ENCODE measurements around the gene ZKSCAN3. TPM values are rescaled to one million over a fixed set of nuclear protein-coding genes. Genes with fewer than 3 reads are reported as not detected.
"Not testable (repeated sequence)": the region's sequence is repeated elsewhere in the genome, so short reads cannot be mapped to it uniquely, and the experiment has no call there.

The ZKSCAN3 gene
- total and polyA plus RNA-seq, 7 experiments from 2014 or later = 3.0 to 13.2 (median 4.8) TPM

- Mint-ChIP-seq H3K27ac (peak overlapping the region in 4 of 9 donors; percentile 21 to 70 (median 55)), H3K36me3 (peaks cover 0 to 14% (median 0%) of the 10 kb centered on the region in 5 donors)
- POLR2A ChIA-PET = interaction anchor here (1.2 to 1.5 kb wide), 3 partner anchors 217 to 483 kb away, joined by 3 read pairs; a partner anchor contains a TSS
Measured at GRCh38 chr6:28354688-28355554, 5.2 kb downstream of the ZKSCAN3 start.

GRCh38 chr6:28355743-28356665, 6.3 kb downstream of the ZKSCAN3 start:
- Histone ChIP-seq H3K4me3 (ENCODE audit: low read length) (peak overlapping the region; percentile 69), H3K36me3 (ENCODE audit: control insufficient read depth in 2 of 3, insufficient read depth in 3 of 3, low read length in 3 of 3) (no peaks in the 10 kb centered on the region), H3K9me3 (ENCODE audit: control insufficient read depth in 2 of 3, low read length in 3 of 3) (no peaks in the 10 kb centered on the region), H3K4me1 (ENCODE audit: control insufficient read depth in 2 of 2, insufficient read depth in 2 of 2, low read length in 2 of 2) (peaks cover 0 to 7% of the 10 kb centered on the region in 2 donors), H3K27ac (ENCODE audit: low read depth, low read length) (no peak overlapping the region), H3K27me3 (ENCODE audit: control insufficient read depth in 2 of 2, insufficient read depth in 2 of 2, low read length in 2 of 2) (no peaks in the 10 kb centered on the region)
- H3K36me3 Mint-ChIP-seq = peaks cover 0 to 14% (median 0%) of the 10 kb centered on the region in 5 donors
- peak overlapping the region; percentile 21 to 89 (median 62) for H3K27ac Mint-ChIP-seq
- ChIA-PET POLR2A (interaction anchor here (0.8 to 1.9 kb wide), 9 partner anchors 16 to 859 kb away, joined by 3 to 7 read pairs (median 3); partner anchors contain the start of genes ZKSCAN8 and ZSCAN26), CTCF (interaction anchor here (0.6 to 2.3 kb wide), 18 partner anchors 14 to 451 kb away, joined by 3 to 10 read pairs (median 4); partner anchors contain the start of genes ZKSCAN4 and ZSCAN26)
- ATAC-seq (peak; percentile 92), DNase-seq (peak; percentile 26 to 69 (median 54))
- no peaks in the 10 kb centered on the region for H3K9me3 Mint-ChIP-seq
- peaks cover 16 to 38% (median 34%) of the 10 kb centered on the region in 7 donors for H3K4me1 Mint-ChIP-seq
- peak overlapping the region; percentile 78 to 96 (median 92) for H3K4me3 Mint-ChIP-seq
- intact Hi-C loops (cut with micrococcal nuclease) = loop anchor here (1.0 to 10.0 kb wide), 14 partner anchors 104 to 1194 kb away; partner anchors contain the start of genes ZKSCAN4 (in 1 of the 2), ZKSCAN8 (in 1 of the 2) and ZNF165 (in 1 of the 2)
- H3K27me3 Mint-ChIP-seq = no peaks in the 10 kb centered on the region

More at GRCh38 chr6:28354688-28355554, 5.2 kb downstream of the ZKSCAN3 start:
- Histone ChIP-seq H3K9me3 (ENCODE audit: control insufficient read depth in 2 of 3, low read length in 3 of 3) (no peaks in the 10 kb centered on the region), H3K27ac (ENCODE audit: low read depth, low read length) (no peak overlapping the region), H3K4me1 (ENCODE audit: control insufficient read depth in 2 of 2, insufficient read depth in 2 of 2, low read length in 2 of 2) (peaks cover 0 to 14% of the 10 kb centered on the region in 2 donors), H3K4me3 (ENCODE audit: low read length) (no peak overlapping the region), H3K36me3 (ENCODE audit: control insufficient read depth in 2 of 3, insufficient read depth in 3 of 3, low read length in 3 of 3) (no peaks in the 10 kb centered on the region), H3K27me3 (ENCODE audit: control insufficient read depth in 2 of 2, insufficient read depth in 2 of 2, low read length in 2 of 2) (no peaks in the 10 kb centered on the region)
- peaks cover 24 to 47% (median 44%) of the 10 kb centered on the region in 7 donors for H3K4me1 Mint-ChIP-seq
- CTCF ChIA-PET = interaction anchor here (0.6 to 2.3 kb wide), 9 partner anchors 13 to 1253 kb away, joined by 3 to 10 read pairs (median 6); partner anchors contain the start of genes ZKSCAN4 and ZSCAN26
- ATAC-seq (no peak), DNase-seq (no peak)
- H3K9me3 Mint-ChIP-seq = no peaks in the 10 kb centered on the region
- peak overlapping the region in 9 of 10 donors; percentile 78 to 96 (median 93) for H3K4me3 Mint-ChIP-seq
- intact Hi-C loops (cut with micrococcal nuclease) = loop anchor here (5.0 to 10.0 kb wide), 3 partner anchors 538 to 1170 kb away; a partner anchor contains a TSS
- H3K27me3 Mint-ChIP-seq = no peaks in the 10 kb centered on the region

GRCh38 chr6:28356666-28357020, 6.9 kb downstream of the ZKSCAN3 start:
- peaks cover 10 to 32% (median 27%) of the 10 kb centered on the region in 7 donors for H3K4me1 Mint-ChIP-seq
- no peak overlapping the region for H3K27ac Mint-ChIP-seq
- intact Hi-C loops (cut with micrococcal nuclease) = loop anchor here (1.0 to 10.0 kb wide), 14 partner anchors 104 to 1194 kb away; partner anchors contain the start of genes ZKSCAN4 (in 1 of the 2), ZKSCAN8 (in 1 of the 2) and ZNF165 (in 1 of the 2)
- Histone ChIP-seq H3K36me3 (ENCODE audit: control insufficient read depth in 2 of 3, insufficient read depth in 3 of 3, low read length in 3 of 3) (peaks cover 0 to 4% (median 0%) of the 10 kb centered on the region in 3 experiments), H3K27ac (ENCODE audit: low read depth, low read length) (no peak overlapping the region), H3K9me3 (ENCODE audit: control insufficient read depth in 2 of 3, low read length in 3 of 3) (no peaks in the 10 kb centered on the region), H3K27me3 (ENCODE audit: control insufficient read depth in 2 of 2, insufficient read depth in 2 of 2, low read length in 2 of 2) (no peaks in the 10 kb centered on the region), H3K4me3 (ENCODE audit: low read length) (no peak overlapping the region), H3K4me1 (ENCODE audit: control insufficient read depth in 2 of 2, insufficient read depth in 2 of 2, low read length in 2 of 2) (peaks cover 0 to 7% of the 10 kb centered on the region in 2 donors)
- ChIA-PET POLR2A (interaction anchor here (0.8 to 1.9 kb wide), 8 partner anchors 15 to 859 kb away, joined by 3 to 7 read pairs (median 3); partner anchors contain the start of genes ZKSCAN8 and ZSCAN26), CTCF (interaction anchor here (0.7 to 2.3 kb wide), 12 partner anchors 15 to 252 kb away, joined by 3 to 10 read pairs (median 4); partner anchors contain the start of gene ZSCAN26)
- no peak for ATAC-seq
- no peaks in the 10 kb centered on the region for H3K9me3 Mint-ChIP-seq
- peaks cover 0 to 11% (median 0%) of the 10 kb centered on the region in 5 donors for H3K36me3 Mint-ChIP-seq
- DNase-seq = no peak
- H3K27me3 Mint-ChIP-seq = no peaks in the 10 kb centered on the region
- peak overlapping the region in 2 of 10 donors; percentile 86 to 93 for H3K4me3 Mint-ChIP-seq

- no peak for DNase-seq
- Mint-ChIP-seq H3K4me3 (no peak overlapping the region), H3K27me3 (no peaks in the 10 kb centered on the region), H3K9me3 (no peaks in the 10 kb centered on the region), H3K27ac (peak overlapping the region in 2 of 9 donors; percentile 34 to 87), H3K4me1 (peaks cover 8 to 31% (median 23%) of the 10 kb centered on the region in 7 donors), H3K36me3 (peaks cover 0 to 11% (median 2%) of the 10 kb centered on the region in 5 donors)
- intact Hi-C loops (cut with micrococcal nuclease) = loop anchor here (2.0 to 10.0 kb wide), 6 partner anchors 276 to 1172 kb away; partner anchors contain the start of gene ZNF165 (in 1 of the 2)
- POLR2A ChIA-PET = interaction anchor here (1.5 to 1.9 kb wide), 3 partner anchors 90 to 461 kb away, joined by 3 to 6 read pairs (median 4); partner anchors contain the start of gene ZSCAN26
- peaks cover 0 to 7% of the 10 kb centered on the region in 2 donors for H3K4me1 ChIP-seq (ENCODE audit: control insufficient read depth in 2 of 2, insufficient read depth in 2 of 2, low read length in 2 of 2)
- ATAC-seq = no peak
- no peak overlapping the region for H3K27ac ChIP-seq (ENCODE audit: low read depth, low read length)
- no peak overlapping the region for H3K4me3 ChIP-seq (ENCODE audit: low read length)
- no peaks in the 10 kb centered on the region for H3K27me3 ChIP-seq (ENCODE audit: control insufficient read depth in 2 of 2, insufficient read depth in 2 of 2, low read length in 2 of 2)
- H3K9me3 ChIP-seq (ENCODE audit: control insufficient read depth in 2 of 3, low read length in 3 of 3) = no peaks in the 10 kb centered on the region
- peaks cover 0 to 8% (median 0%) of the 10 kb centered on the region in 3 experiments for H3K36me3 ChIP-seq (ENCODE audit: control insufficient read depth in 2 of 3, insufficient read depth in 3 of 3, low read length in 3 of 3)
- CTCF ChIA-PET = interaction anchor here (0.7 to 2.0 kb wide), 3 partner anchors 16 to 90 kb away, joined by 3 to 10 read pairs (median 8); partner anchors contain the start of gene ZSCAN26
Measured at GRCh38 chr6:28357036-28357435, 7.3 kb downstream of the ZKSCAN3 start.

- not testable (repeated sequence) for H3K9me3 Mint-ChIP-seq; H3K27me3 ChIP-seq (ENCODE audit: control insufficient read depth in 2 of 2, insufficient read depth in 2 of 2, low read length in 2 of 2); H3K4me3 ChIP-seq (ENCODE audit: low read length); DNase-seq; H3K4me3 Mint-ChIP-seq; H3K27me3 Mint-ChIP-seq; H3K27ac ChIP-seq (ENCODE audit: low read depth, low read length); ATAC-seq; H3K4me1 ChIP-seq (ENCODE audit: control insufficient read depth in 2 of 2, insufficient read depth in 2 of 2, low read length in 2 of 2); H3K27ac Mint-ChIP-seq; H3K9me3 ChIP-seq (ENCODE audit: control insufficient read depth in 2 of 3, low read length in 3 of 3)
- Mint-ChIP-seq H3K4me1 (peaks cover 0 to 24% (median 13%) of the 10 kb centered on the region in 7 donors), H3K36me3 (peaks cover 0 to 16% (median 6%) of the 10 kb centered on the region in 5 donors)
- ChIA-PET CTCF (interaction anchor here (0.5 kb wide), 1 partner anchor 226 kb away, joined by 3 read pairs; no protein-coding TSS in a partner anchor), POLR2A (interaction anchor here (0.6 kb wide), 1 partner anchor 18 kb away, joined by 3 read pairs; no protein-coding TSS in a partner anchor)
- peaks cover 0 to 29% (median 4%) of the 10 kb centered on the region in 3 experiments for H3K36me3 ChIP-seq (ENCODE audit: control insufficient read depth in 2 of 3, insufficient read depth in 3 of 3, low read length in 3 of 3)
- intact Hi-C loops (cut with micrococcal nuclease) = loop anchor here (5.0 to 10.0 kb wide), 3 partner anchors 542 to 1175 kb away; a partner anchor contains a TSS
Measured at GRCh38 chr6:28359562-28359961, 9.8 kb downstream of the ZKSCAN3 start.

Measured in naive thymus-derived CD4-positive, alpha-beta T cell (primary cell).